UCSD-AML1 (cell line): ENCODE results near the gene AGAP5.

Experiments
- DNase-seq: peaks from one replicate; lab custom pipeline; 2025; ENCODE audit not compliant: unreplicated experiment; lab: John Stamatoyannopoulos, UW

Gene AGAP5

DNA sequence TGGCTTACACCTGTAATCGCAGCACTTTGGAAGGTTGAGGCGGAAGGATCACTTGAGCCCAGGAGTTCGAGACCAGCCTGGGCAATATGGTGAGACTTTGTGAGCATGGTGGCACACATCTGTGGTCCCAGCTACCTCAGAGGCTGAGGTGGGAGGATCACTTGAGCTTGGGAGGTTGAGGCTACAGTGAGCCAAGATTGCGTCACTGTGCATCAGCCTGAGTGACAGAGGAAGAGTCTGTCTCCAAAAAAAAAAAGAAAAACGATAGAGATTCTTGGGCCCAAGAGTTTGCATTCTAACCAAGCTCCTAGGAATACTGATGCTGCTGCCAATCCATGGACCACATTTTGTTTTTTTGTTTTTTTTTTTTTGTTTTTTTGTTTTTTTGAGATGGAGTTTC, 68.7 kb downstream of the AGAP5 start:
- no peak for DNase-seq

DNA sequence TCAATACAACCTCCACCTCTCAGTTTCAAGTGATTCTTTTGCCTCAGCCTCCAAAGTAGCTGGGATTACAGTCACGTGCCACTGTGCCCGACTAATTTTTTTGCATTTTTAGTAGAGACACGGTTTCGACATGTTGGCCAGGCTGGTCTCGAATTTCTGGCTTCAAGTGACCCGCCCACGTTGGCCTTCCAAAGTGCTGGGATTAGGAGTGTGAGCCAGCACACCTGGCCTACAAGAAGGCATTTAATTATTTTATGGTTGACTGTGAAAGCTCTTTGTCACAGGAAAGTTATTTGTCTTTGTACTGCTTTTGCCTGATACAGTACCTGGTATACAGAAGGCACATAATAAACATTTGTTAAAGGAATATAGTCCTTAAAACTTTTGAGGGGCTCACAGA, 69.5 kb downstream of the AGAP5 start:
- no peak for DNase-seq

DNA sequence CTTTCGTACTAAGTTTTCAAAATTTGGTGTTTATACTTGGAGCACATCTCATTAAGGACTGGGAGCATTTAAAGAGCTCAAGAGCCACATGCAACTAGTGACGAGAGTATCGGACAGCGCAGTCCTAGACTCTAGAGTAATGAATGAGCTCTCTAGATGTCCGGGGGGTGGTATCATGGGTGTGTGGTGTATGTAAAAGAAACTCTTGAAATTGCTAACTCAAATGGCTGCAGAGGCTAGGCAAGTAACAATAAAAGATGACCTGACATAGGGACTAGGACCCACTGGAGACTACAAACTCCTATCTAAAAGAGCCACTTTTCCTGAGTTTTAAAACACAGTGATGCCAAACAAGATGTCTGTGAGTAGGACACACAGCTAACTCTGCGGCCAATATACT, 70.6 kb downstream of the AGAP5 start:
- DNase-seq = no peak

DNA sequence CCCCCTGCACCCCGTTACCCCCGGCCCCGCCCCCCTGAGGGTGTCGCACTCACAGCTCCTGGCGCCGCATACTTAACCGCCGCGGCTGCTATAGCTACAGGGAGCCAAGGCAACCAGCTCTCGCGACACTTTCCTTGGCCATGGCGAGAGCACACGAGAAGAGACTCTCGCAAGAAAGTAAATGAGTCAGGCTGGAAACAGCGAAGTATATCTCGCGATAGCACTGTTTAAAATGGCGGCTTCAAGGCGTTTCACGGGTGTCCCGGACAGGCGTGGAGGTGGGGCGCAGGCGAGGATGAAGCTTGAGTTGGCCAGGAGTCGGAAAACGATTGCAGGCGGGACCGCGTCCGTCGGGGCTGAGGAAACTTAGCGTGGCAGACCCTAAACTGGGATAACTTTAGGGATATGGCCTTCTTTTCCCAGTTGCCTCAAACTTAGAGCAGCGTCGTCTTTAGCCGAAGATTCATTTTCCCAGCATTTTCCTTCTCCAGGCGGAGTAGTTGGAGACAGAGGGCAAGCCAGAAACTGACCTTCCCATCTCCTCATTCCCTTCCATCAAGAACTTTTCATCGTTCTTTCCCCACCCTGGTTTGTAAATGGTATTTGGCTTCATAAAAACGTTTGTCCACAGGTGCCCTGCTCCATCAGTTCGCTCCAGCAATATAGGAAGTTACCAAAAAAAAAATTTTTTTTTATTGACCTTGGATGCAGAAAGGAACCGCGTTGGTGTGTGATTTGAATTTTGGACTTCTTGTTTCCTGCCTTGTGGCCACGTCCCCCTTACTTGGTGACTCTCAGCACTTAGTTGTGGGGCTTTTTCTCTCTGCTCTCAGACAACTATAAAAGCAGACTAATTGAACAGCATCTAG, 71.8 kb downstream of the AGAP5 start:
- peak; percentile 90 for DNase-seq

DNA sequence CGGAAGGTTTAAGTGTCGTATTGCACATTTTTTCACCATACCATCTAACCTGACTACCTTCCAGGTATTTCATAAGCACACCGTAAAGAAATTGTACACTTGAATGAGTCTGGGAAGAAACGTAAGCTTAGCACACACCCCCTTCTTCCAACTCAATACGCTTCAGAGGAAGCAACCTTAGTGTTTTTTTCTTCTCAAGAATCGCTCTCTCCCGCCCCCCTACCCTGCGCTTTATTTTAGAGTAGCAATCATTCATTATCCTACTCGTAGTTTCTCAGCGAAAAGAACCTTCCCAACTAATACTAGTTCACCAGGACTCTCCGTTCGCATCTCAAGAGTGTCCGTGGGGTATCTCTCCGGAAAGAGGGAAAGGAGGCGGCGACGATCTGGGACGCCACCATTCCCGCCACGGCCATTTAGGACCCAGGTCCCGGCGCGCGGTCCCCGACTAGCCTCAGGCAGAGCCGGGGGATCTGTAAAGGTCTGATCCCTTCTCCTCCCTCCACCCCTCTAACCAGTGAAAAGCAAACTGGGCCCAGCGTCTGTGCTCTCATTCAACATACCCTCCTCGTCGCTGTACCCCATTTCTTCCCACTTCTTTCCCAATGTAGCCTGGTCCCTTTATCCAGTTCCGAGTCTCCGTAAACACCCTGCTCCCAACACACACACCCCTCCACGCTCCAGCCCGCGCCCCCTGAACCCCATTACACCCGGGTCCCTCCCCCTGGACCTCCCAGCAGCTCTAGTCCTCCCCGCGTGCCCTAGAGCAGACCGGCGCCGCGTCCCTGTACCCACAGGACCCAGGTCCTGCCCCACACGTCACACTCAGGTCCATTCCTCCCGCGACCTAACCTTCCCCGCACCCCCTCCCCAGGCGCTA, 72.7 kb downstream of the AGAP5 start:
- DNase-seq = peak; percentile 53
